ENCODE results near the gene ANKRD24. TPM values are rescaled to one million over a fixed set of nuclear protein-coding genes. Genes with fewer than 3 reads are reported as not detected.

ANKRD24 gene
- total and polyA plus RNA-seq, 2 experiments from 2014 or later, result 3.7 to 18.0 TPM

DNA sequence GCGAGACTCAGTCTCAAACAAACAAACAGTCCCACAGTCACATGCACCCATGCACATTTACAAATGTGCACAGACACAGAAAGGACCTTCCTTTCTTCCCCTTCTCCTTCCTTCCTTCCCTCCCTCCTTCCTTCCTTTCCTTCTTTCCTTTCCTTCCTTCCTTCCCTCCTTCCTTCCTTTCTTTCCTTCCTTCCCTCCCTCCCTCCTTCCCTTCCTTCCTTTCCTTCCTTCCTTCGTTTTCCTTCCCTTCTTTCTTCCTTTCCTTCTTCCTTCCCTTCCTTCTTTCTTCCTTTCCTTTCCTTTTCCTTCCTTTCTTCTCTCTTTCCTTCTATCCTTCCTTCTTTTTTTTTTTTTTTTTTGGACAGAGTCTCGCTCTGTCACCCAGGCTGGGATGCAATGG is 30.6 kb downstream of the ANKRD24 start:
- no peak overlapping the region for H2AFZ ChIP-seq
- no peaks in the 10 kb centered on the region; the same call in 1 of the 2 replicates for H4K20me1 ChIP-seq (replicated peaks; ENCODE audit: insufficient read depth)
- peaks cover 4% of the 10 kb centered on the region for H3K4me1 Mint-ChIP-seq
- no peaks in the 10 kb centered on the region for H3K9me2 ChIP-seq (ENCODE audit: insufficient read depth)
- no peak overlapping the region for H3K4me3 Mint-ChIP-seq
- no peak for ATAC-seq
- no peaks in the 10 kb centered on the region for H3K36me3 ChIP-seq (ENCODE audit: insufficient read depth)
- H3K27ac Mint-ChIP-seq, result no peak overlapping the region
- H3K79me2 ChIP-seq (replicated peaks; ENCODE audit: insufficient read depth), result no peaks in the 10 kb centered on the region
- H3K9me3 Mint-ChIP-seq, result peaks cover 5% of the 10 kb centered on the region; the same call in 1 of the 3 replicates
- no peaks in the 10 kb centered on the region for H3K4me1 ChIP-seq (ENCODE audit: insufficient read depth)
- H3K4me2 ChIP-seq, result no peak overlapping the region
- H3K27me3 Mint-ChIP-seq (ENCODE audit: insufficient read depth, low read depth, poor library complexity), result peaks cover 16% of the 10 kb centered on the region
- H3K4me3 ChIP-seq, result no peak overlapping the region
- TF ChIP-seq CREB1 (CRISPR knock-in tag; IDR thresholded peaks at IDR 0.05; ENCODE audit: low read depth) (no peak), JUNB (IDR thresholded peaks at IDR 0.05; ENCODE audit: unreplicated experiment) (no peak)
- TF ChIP-seq, protein P1, sequence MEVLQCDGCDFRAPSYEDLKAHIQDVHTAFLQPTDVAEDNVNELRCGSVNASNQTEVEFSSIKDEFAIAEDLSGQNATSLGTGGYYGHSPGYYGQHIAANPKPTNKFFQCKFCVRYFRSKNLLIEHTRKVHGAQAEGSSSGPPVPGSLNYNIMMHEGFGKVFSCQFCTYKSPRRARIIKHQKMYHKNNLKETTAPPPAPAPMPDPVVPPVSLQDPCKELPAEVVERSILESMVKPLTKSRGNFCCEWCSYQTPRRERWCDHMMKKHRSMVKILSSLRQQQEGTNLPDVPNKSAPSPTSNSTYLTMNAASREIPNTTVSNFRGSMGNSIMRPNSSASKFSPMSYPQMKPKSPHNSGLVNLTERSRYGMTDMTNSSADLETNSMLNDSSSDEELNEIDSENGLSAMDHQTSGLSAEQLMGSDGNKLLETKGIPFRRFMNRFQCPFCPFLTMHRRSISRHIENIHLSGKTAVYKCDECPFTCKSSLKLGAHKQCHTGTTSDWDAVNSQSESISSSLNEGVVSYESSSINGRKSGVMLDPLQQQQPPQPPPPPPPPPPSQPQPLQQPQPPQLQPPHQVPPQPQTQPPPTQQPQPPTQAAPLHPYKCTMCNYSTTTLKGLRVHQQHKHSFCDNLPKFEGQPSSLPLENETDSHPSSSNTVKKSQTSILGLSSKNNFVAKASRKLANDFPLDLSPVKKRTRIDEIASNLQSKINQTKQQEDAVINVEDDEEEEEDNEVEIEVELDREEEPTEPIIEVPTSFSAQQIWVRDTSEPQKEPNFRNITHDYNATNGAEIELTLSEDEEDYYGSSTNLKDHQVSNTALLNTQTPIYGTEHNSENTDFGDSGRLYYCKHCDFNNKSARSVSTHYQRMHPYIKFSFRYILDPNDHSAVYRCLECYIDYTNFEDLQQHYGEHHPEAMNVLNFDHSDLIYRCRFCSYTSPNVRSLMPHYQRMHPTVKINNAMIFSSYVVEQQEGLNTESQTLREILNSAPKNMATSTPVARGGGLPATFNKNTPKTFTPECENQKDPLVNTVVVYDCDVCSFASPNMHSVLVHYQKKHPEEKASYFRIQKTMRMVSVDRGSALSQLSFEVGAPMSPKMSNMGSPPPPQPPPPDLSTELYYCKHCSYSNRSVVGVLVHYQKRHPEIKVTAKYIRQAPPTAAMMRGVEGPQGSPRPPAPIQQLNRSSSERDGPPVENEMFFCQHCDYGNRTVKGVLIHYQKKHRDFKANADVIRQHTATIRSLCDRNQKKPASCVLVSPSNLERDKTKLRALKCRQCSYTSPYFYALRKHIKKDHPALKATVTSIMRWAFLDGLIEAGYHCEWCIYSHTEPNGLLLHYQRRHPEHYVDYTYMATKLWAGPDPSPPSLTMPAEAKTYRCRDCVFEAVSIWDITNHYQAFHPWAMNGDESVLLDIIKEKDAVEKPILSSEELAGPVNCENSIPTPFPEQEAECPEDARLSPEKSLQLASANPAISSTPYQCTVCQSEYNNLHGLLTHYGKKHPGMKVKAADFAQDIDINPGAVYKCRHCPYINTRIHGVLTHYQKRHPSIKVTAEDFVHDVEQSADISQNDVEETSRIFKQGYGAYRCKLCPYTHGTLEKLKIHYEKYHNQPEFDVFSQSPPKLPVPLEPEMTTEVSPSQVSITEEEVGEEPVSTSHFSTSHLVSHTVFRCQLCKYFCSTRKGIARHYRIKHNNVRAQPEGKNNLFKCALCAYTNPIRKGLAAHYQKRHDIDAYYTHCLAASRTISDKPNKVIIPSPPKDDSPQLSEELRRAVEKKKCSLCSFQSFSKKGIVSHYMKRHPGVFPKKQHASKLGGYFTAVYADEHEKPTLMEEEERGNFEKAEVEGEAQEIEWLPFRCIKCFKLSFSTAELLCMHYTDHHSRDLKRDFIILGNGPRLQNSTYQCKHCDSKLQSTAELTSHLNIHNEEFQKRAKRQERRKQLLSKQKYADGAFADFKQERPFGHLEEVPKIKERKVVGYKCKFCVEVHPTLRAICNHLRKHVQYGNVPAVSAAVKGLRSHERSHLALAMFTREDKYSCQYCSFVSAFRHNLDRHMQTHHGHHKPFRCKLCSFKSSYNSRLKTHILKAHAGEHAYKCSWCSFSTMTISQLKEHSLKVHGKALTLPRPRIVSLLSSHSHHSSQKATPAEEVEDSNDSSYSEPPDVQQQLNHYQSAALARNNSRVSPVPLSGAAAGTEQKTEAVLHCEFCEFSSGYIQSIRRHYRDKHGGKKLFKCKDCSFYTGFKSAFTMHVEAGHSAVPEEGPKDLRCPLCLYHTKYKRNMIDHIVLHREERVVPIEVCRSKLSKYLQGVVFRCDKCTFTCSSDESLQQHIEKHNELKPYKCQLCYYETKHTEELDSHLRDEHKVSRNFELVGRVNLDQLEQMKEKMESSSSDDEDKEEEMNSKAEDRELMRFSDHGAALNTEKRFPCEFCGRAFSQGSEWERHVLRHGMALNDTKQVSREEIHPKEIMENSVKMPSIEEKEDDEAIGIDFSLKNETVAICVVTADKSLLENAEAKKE (CRISPR knock-in tag; IDR thresholded peaks at IDR 0.05), result no peak
- H3K36me3 Mint-ChIP-seq (ENCODE audit: low read depth), result peaks cover 8% of the 10 kb centered on the region
- peaks cover 6% of the 10 kb centered on the region; the same call in 1 of the 2 replicates for H3F3A ChIP-seq (replicated peaks; ENCODE audit: low read depth)
- no peak for DNase-seq (ENCODE audit: low spot score)
- no peaks in the 10 kb centered on the region for H3K27me3 ChIP-seq (ENCODE audit: insufficient read depth)
- H3K27ac ChIP-seq (ENCODE audit: low read depth), result no peak overlapping the region

GRCh38 chr19:4215807-4216206 is 33.3 kb downstream of the ANKRD24 start:
- peaks cover 20% of the 10 kb centered on the region for H3K27me3 Mint-ChIP-seq (ENCODE audit: insufficient read depth, low read depth, poor library complexity)
- Histone ChIP-seq H3K4me2 (no peak overlapping the region), H3K4me1 (ENCODE audit: insufficient read depth) (no peaks in the 10 kb centered on the region), H3K36me3 (ENCODE audit: insufficient read depth) (no peaks in the 10 kb centered on the region), H3K4me3 (no peak overlapping the region), H4K20me1 (replicated peaks; ENCODE audit: insufficient read depth) (no peaks in the 10 kb centered on the region), H3K9me2 (ENCODE audit: insufficient read depth) (no peaks in the 10 kb centered on the region), H3K27ac (ENCODE audit: low read depth) (no peak overlapping the region), H3F3A (replicated peaks; ENCODE audit: low read depth) (peaks cover 6% of the 10 kb centered on the region; the same call in 1 of the 2 replicates), H2AFZ (no peak overlapping the region), H3K79me2 (replicated peaks; ENCODE audit: insufficient read depth) (no peaks in the 10 kb centered on the region), H3K27me3 (ENCODE audit: insufficient read depth) (no peaks in the 10 kb centered on the region)
- H3K27ac Mint-ChIP-seq, result no peak overlapping the region
- no peak for ATAC-seq
- no peak for DNase-seq (ENCODE audit: low spot score)
- H3K4me3 Mint-ChIP-seq, result no peak overlapping the region
- peaks cover 16% of the 10 kb centered on the region for H3K36me3 Mint-ChIP-seq (ENCODE audit: low read depth)
- no peaks in the 10 kb centered on the region; the same call in 2 of the 3 replicates for H3K4me1 Mint-ChIP-seq
- peaks cover 5% of the 10 kb centered on the region; the same call in 1 of the 3 replicates for H3K9me3 Mint-ChIP-seq
- no peak for TF ChIP-seq REST (IDR thresholded peaks at IDR 0.05; ENCODE audit: unreplicated experiment)
- TF ChIP-seq EZH2 (IDR thresholded peaks at IDR 0.05; ENCODE audit: low read depth, unreplicated experiment), result no peak
